Suprapubic skin (tissue), 4 donors: ENCODE data around the gene WNT6.

Experiments used
- EP300 ChIP-seq: sonication (generic); formaldehyde crosslinking; IDR thresholded peaks from one replicate; pipeline ENCODE4 v1.6.1; 2017; ENCODE audit warnings: antibody characterized with exemption
- POLR2A ChIP-seq, 2 donors: fragments of 450-650 bp; IDR thresholded peaks; one replicate each; pipeline ENCODE4 v1.6.1; 2017; ENCODE audit warnings: antibody characterized with exemption in 2 of 2, mild to moderate bottlenecking in 2 of 2, moderate library complexity in 2 of 2
- POLR2AphosphoS5 ChIP-seq, 3 donors: sonication (generic); formaldehyde crosslinking; IDR thresholded peaks; one replicate each; pipeline ENCODE4 v1.6.1; 2017; ENCODE audit warnings: antibody characterized with exemption in 3 of 3
- TF ChIP-seq, protein P1 (sequence below), 2 donors: fragments of 200-600 bp in 1 of 2; fragments of 450-650 bp in 1 of 2; sonication (generic) in 1 of 2; IDR thresholded peaks; one replicate each; pipeline ENCODE4 v1.5.1; 2016 to 2019; ENCODE audit warnings: antibody characterized with exemption in 2 of 2, mild to moderate bottlenecking in 1 of 2, moderate library complexity in 1 of 2

DNA sequence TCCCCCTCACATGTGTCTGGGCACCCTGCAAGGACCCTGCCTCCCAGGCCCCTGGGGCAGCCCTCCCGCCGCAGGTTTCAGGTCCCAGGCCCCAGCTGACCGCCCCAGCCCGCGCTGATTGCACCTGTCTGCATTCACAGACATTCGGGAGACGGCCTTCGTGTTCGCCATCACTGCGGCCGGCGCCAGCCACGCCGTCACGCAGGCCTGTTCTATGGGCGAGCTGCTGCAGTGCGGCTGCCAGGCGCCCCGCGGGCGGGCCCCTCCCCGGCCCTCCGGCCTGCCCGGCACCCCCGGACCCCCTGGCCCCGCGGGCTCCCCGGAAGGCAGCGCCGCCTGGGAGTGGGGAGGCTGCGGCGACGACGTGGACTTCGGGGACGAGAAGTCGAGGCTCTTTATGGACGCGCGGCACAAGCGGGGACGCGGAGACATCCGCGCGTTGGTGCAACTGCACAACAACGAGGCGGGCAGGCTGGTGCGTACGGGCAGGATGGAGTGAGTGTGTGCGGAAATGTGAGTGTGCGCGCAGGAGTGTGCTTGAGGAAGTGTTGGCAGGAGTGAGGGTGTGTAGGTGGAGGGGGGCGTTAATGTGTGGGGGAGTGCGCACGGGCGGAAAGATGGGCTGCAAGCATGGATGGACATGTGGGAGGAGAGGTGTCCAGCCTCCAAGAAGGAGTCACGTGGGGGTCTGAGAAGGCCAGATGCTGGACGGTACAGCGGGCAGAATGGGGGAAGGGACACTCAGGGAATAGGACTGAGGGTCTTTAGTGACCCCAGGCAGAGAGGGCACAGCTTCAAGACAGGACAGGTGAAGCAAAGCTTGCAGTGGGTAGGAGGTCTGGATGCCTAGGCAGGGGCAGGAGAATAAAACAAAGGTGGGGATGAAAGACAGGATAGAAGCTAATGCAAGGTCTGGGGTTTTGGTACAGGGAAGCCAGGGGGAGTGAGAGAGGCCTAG, 12.0 kb downstream of the WNT6 start:
- TF ChIP-seq, protein P1, sequence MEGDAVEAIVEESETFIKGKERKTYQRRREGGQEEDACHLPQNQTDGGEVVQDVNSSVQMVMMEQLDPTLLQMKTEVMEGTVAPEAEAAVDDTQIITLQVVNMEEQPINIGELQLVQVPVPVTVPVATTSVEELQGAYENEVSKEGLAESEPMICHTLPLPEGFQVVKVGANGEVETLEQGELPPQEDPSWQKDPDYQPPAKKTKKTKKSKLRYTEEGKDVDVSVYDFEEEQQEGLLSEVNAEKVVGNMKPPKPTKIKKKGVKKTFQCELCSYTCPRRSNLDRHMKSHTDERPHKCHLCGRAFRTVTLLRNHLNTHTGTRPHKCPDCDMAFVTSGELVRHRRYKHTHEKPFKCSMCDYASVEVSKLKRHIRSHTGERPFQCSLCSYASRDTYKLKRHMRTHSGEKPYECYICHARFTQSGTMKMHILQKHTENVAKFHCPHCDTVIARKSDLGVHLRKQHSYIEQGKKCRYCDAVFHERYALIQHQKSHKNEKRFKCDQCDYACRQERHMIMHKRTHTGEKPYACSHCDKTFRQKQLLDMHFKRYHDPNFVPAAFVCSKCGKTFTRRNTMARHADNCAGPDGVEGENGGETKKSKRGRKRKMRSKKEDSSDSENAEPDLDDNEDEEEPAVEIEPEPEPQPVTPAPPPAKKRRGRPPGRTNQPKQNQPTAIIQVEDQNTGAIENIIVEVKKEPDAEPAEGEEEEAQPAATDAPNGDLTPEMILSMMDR (IDR thresholded peaks at IDR 0.05) = no peak
- TF ChIP-seq POLR2A (IDR thresholded peaks at IDR 0.05) (no peak), POLR2AphosphoS5 (IDR thresholded peaks at IDR 0.05) (no peak), EP300 (no peak)
